NCI-H1930 (cell line): Measurements from ENCODE around the gene COL13A1.

ENCODE experiments used
- DNase-seq, 2 experiments: peaks; one replicate each; lab custom pipeline; 2025; lab: John Stamatoyannopoulos, UW

Gene COL13A1

GRCh38 chr10:69885379-69886013 lies 83.8 kb downstream of the COL13A1 start:
- DNase-seq: no peak

- no peak for DNase-seq
Measured at GRCh38 chr10:69888882-69889584, 87.3 kb downstream of the COL13A1 start.

- DNase-seq: no peak
Measured at GRCh38 chr10:69890065-69890847, 88.5 kb downstream of the COL13A1 start.

- DNase-seq: no peak
Measured at GRCh38 chr10:69891057-69891617, 89.4 kb downstream of the COL13A1 start.

- no peak for DNase-seq
Measured at GRCh38 chr10:69892406-69892805, 90.7 kb downstream of the COL13A1 start.

GRCh38 chr10:69892816-69893215 lies 91.1 kb downstream of the COL13A1 start:
- no peak for DNase-seq

- DNase-seq: no peak
Measured at GRCh38 chr10:69893271-69893900, 91.7 kb downstream of the COL13A1 start.

- DNase-seq: no peak
Measured at GRCh38 chr10:69894156-69894555, 92.5 kb downstream of the COL13A1 start.

- no peak for DNase-seq
Measured at GRCh38 chr10:69895759-69896158, 94.1 kb downstream of the COL13A1 start.

- no peak for DNase-seq
Measured at GRCh38 chr10:69896606-69897231, 95.0 kb downstream of the COL13A1 start.

- no peak for DNase-seq
Measured at GRCh38 chr10:69897432-69897831, 95.7 kb downstream of the COL13A1 start.

GRCh38 chr10:69897999-69898398 lies 96.3 kb downstream of the COL13A1 start:
- DNase-seq: no peak

GRCh38 chr10:69898524-69898923 lies 96.8 kb downstream of the COL13A1 start:
- DNase-seq: no peak

GRCh38 chr10:69898941-69899340 lies 97.2 kb downstream of the COL13A1 start:
- no peak for DNase-seq

- no peak for DNase-seq
Measured at GRCh38 chr10:69899727-69900595, 98.3 kb downstream of the COL13A1 start.

GRCh38 chr10:69901022-69901421 lies 99.3 kb downstream of the COL13A1 start:
- DNase-seq: no peak

GRCh38 chr10:69901628-69902505 lies 100.2 kb downstream of the COL13A1 start:
- peak; percentile 6 to 15 for DNase-seq

GRCh38 chr10:69902835-69903535 lies 101.3 kb downstream of the COL13A1 start:
- DNase-seq: no peak

- no peak for DNase-seq
Measured at GRCh38 chr10:69904533-69904932, 102.8 kb downstream of the COL13A1 start.
